ENCODE measurements around the gene SUPT20HL1. TPM values are rescaled to one million over a fixed set of nuclear protein-coding genes. Genes with fewer than 3 reads are reported as not detected.
"Not testable (repeated sequence)": the region's sequence is repeated elsewhere in the genome, so short reads cannot be mapped to it uniquely, and the experiment has no call there.

SUPT20HL1 gene
- total RNA-seq, 1 experiment from 2014 or later: not detected

DNA sequence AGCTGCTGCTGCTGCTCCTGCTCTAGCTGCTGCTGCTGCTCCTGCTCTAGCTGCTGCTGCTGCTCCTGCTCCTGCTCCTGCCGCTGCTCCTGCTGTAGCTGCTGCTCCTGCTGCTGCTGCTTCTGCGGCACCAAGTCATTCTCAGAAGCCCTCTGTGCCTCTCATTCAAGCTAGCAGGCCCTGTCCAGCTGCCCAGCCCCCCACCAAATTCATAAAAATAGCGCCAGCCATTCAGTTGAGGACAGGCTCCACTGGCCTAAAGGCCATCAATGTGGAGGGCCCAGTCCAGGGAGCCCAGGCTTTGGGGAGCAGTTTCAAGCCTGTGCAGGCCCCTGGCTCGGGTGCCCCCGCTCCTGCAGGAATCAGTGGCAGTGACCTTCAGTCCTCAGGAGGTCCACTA is 3.9 kb downstream of the SUPT20HL1 start:
- no peaks in the 10 kb centered on the region for H3K79me2 ChIP-seq (ENCODE audit: low read length)
- DNase-seq: no peak
- no peak overlapping the region for H3K4me3 ChIP-seq (ENCODE audit: low read length)
- H3K4me1 ChIP-seq (ENCODE audit: insufficient read depth, low read length): no peaks in the 10 kb centered on the region
- H4K20me1 ChIP-seq (ENCODE audit: low read length): no peaks in the 10 kb centered on the region
- no peaks in the 10 kb centered on the region for H3K9me3 ChIP-seq (ENCODE audit: low read length)
- H3K27ac ChIP-seq (ENCODE audit: low read length): no peak overlapping the region
- ATAC-seq: no peak
- no TSS peak for BruUV-seq (replicated peaks)
- H2AFZ ChIP-seq (ENCODE audit: low read length): no peak overlapping the region
- intact Hi-C loops (cut with micrococcal nuclease): no loop called here
- TF ChIP-seq EZH2 (IDR thresholded peaks at IDR 0.05; ENCODE audit: low read length, unreplicated experiment): no peak
- POLR2A ChIA-PET (ENCODE audit: unreplicated experiment): no interaction called here
- no peak overlapping the region for H3K4me2 ChIP-seq (ENCODE audit: low read length)
- no peaks in the 10 kb centered on the region for H3K36me3 ChIP-seq (ENCODE audit: low read depth, low read length)
- H3F3A ChIP-seq (ENCODE audit: low read length, unreplicated experiment): no peaks in the 10 kb centered on the region
- H3K9me2 ChIP-seq (replicated peaks; ENCODE audit: low read length): no peaks in the 10 kb centered on the region
- no peaks in the 10 kb centered on the region for H3K27me3 ChIP-seq (ENCODE audit: low read length)
- CTCF ChIA-PET: no interaction called here
- H3K9ac ChIP-seq (ENCODE audit: low read length): no peak overlapping the region

- Histone ChIP-seq H3K4me3 (ENCODE audit: low read length) (no peak overlapping the region), H3K4me2 (ENCODE audit: low read length) (no peak overlapping the region), H3K9ac (ENCODE audit: low read length) (no peak overlapping the region), H3K36me3 (ENCODE audit: low read depth, low read length) (no peaks in the 10 kb centered on the region), H4K20me1 (ENCODE audit: low read length) (no peaks in the 10 kb centered on the region), H3K9me3 (ENCODE audit: low read length) (no peaks in the 10 kb centered on the region), H3K9me2 (replicated peaks; ENCODE audit: low read length) (no peaks in the 10 kb centered on the region), H3F3A (ENCODE audit: low read length, unreplicated experiment) (no peaks in the 10 kb centered on the region), H2AFZ (ENCODE audit: low read length) (no peak overlapping the region), H3K79me2 (ENCODE audit: low read length) (no peaks in the 10 kb centered on the region), H3K27ac (ENCODE audit: low read length) (no peak overlapping the region), H3K4me1 (ENCODE audit: insufficient read depth, low read length) (no peaks in the 10 kb centered on the region), H3K27me3 (ENCODE audit: low read length) (no peaks in the 10 kb centered on the region)
- TF ChIP-seq EZH2 (IDR thresholded peaks at IDR 0.05; ENCODE audit: low read length, unreplicated experiment) (no peak), EZH2phosphoT487 (IDR thresholded peaks at IDR 0.05; ENCODE audit: borderline replicate concordance, low read length) (no peak)
- TF ChIP-seq, protein P1, sequence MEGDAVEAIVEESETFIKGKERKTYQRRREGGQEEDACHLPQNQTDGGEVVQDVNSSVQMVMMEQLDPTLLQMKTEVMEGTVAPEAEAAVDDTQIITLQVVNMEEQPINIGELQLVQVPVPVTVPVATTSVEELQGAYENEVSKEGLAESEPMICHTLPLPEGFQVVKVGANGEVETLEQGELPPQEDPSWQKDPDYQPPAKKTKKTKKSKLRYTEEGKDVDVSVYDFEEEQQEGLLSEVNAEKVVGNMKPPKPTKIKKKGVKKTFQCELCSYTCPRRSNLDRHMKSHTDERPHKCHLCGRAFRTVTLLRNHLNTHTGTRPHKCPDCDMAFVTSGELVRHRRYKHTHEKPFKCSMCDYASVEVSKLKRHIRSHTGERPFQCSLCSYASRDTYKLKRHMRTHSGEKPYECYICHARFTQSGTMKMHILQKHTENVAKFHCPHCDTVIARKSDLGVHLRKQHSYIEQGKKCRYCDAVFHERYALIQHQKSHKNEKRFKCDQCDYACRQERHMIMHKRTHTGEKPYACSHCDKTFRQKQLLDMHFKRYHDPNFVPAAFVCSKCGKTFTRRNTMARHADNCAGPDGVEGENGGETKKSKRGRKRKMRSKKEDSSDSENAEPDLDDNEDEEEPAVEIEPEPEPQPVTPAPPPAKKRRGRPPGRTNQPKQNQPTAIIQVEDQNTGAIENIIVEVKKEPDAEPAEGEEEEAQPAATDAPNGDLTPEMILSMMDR (conservative IDR thresholded peaks at IDR 0.05; ENCODE audit: low read depth, low read length): no peak
- DNase-seq (no peak), ATAC-seq (no peak)
- BruUV-seq (replicated peaks): no TSS peak
- POLR2A ChIA-PET (ENCODE audit: unreplicated experiment): no interaction called here
- intact Hi-C loops (cut with micrococcal nuclease): no loop called here
- CTCF ChIA-PET: no interaction called here
These were observed 4.6 kb downstream of the SUPT20HL1 start for GRCh38 chrX:24364851-24365538.

DNA sequence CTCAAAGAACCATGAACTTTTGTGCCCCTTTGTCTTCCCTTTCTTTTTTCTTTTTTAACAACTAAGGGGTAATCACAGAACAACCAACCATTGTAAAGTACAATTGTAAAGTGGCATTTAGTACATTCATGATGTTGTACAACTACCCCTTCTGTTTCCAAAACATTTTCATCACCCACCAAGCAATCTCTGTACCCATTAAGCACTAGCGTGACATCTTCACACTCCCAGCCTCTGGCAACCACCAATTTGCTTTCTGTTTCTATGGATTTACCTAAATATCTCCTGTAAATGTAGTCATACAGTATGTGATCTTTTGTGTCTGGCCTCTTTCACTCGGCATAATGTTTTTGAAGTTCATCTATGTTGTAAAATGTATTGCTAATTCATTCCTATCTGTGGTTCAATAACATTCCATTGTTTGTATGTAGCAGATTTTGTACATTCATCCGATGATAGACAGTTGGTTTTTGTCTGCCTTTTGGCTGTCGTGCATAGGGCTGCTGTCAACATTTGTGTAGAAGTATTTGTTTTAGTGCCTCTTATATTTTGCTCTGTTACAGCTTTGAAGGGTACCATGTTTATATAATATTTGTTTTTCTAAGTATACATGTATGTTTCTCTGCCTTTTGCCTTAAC is 6.4 kb downstream of the SUPT20HL1 start:
- POLR2A ChIA-PET (ENCODE audit: unreplicated experiment); BruUV-seq (replicated peaks); intact Hi-C loops (cut with micrococcal nuclease); H3K79me2 ChIP-seq (ENCODE audit: low read length); H2AFZ ChIP-seq (ENCODE audit: low read length); H4K20me1 ChIP-seq (ENCODE audit: low read length); H3K27ac ChIP-seq (ENCODE audit: low read length); H3K4me3 ChIP-seq (ENCODE audit: low read length); H3K9me2 ChIP-seq (replicated peaks; ENCODE audit: low read length); H3K4me1 ChIP-seq (ENCODE audit: insufficient read depth, low read length); CTCF ChIA-PET; DNase-seq; H3K9ac ChIP-seq (ENCODE audit: low read length); H3F3A ChIP-seq (ENCODE audit: low read length, unreplicated experiment); H3K4me2 ChIP-seq (ENCODE audit: low read length); H3K36me3 ChIP-seq (ENCODE audit: low read depth, low read length); ATAC-seq; H3K9me3 ChIP-seq (ENCODE audit: low read length); H3K27me3 ChIP-seq (ENCODE audit: low read length): not testable (repeated sequence)

Data from PC-3 (cell line).